Lower lobe of right lung (tissue), 2 donors: ENCODE measurements around the gene ADARB1. TPM values are rescaled to one million over a fixed set of nuclear protein-coding genes. Genes with fewer than 3 reads are reported as not detected.

Experiments used
- ATAC-seq, 2 donors: fragments of 200-7000 bp; cut with Tn5 transposase; one replicate each; pipeline ENCODE4 v1.9.1; 2020 to 2022; ENCODE audit warnings: mild to moderate bottlenecking in 2 of 2, moderate library complexity in 2 of 2
- DNase-seq: peaks from one replicate; pipeline ENCODE4 v3.0.0-alpha.2; 2020
- H3K27ac ChIP-seq: fragments of 200-600 bp; one replicate; pipeline ENCODE4 v1.8.0; 2022
- H3K27me3 ChIP-seq: fragments of 200-600 bp; one replicate; pipeline ENCODE4 v1.8.0; 2022; ENCODE audit warnings: low read depth
- H3K36me3 ChIP-seq: fragments of 200-600 bp; one replicate; pipeline ENCODE4 v1.8.0; 2022; ENCODE audit warnings: mild to moderate bottlenecking
- H3K4me1 ChIP-seq: fragments of 200-600 bp; one replicate; pipeline ENCODE4 v1.8.0; 2022
- H3K4me3 ChIP-seq: fragments of 200-600 bp; one replicate; pipeline ENCODE4 v1.8.0; 2022; ENCODE audit warnings: mild to moderate bottlenecking
- H3K9me3 ChIP-seq: fragments of 200-600 bp; one replicate; pipeline ENCODE4 v1.8.0; 2022
- CTCF ChIP-seq: fragments of 200-600 bp; IDR thresholded peaks from one replicate; pipeline ENCODE4 v1.8.0; 2022; ENCODE audit warnings: antibody characterized with exemption, mild to moderate bottlenecking
- intact Hi-C: fragments of 100-400 bp; cut with DNase I; formaldehyde crosslinking; loops from one replicate; pipeline ENCODE4 v1.11.0; 2022
- total RNA-seq: library from RNA; stranded (reverse); fragmentation: NEBNext Ultra II Directional; extraction: Animal tissue kit (Norgen Biotek cat#: 25700); gene quantifications from one replicate; pipeline ENCODE4 v1.2.1, GENCODE V29; 2021
- donor health status: DM: no; HTN: yes; CAD: no; lungs with severe emphysema.

Gene ADARB1
- total RNA-seq, 1 donor from 2014 or later = 48.2 TPM

GRCh38 chr21:45209685-45210284 lies 135.4 kb downstream of the ADARB1 start:
- no peaks in the 10 kb centered on the region for H3K27me3 ChIP-seq
- peaks cover 6% of the 10 kb centered on the region for H3K4me1 ChIP-seq
- no peak overlapping the region for H3K4me3 ChIP-seq
- intact Hi-C loops = no loop called here
- no peaks in the 10 kb centered on the region for H3K9me3 ChIP-seq
- TF ChIP-seq CTCF = no peak
- H3K36me3 ChIP-seq = peaks cover 63% of the 10 kb centered on the region
- ATAC-seq (peak; percentile 31 to 69), DNase-seq (no peak)
- no peak overlapping the region for H3K27ac ChIP-seq

GRCh38 chr21:45210461-45210983 lies 136.1 kb downstream of the ADARB1 start:
- peaks cover 56% of the 10 kb centered on the region for H3K36me3 ChIP-seq
- no peak for DNase-seq

GRCh38 chr21:45211661-45212060 lies 137.3 kb downstream of the ADARB1 start:
- Histone ChIP-seq H3K9me3 (no peaks in the 10 kb centered on the region), H3K27ac (no peak overlapping the region), H3K27me3 (no peaks in the 10 kb centered on the region), H3K36me3 (peaks cover 49% of the 10 kb centered on the region), H3K4me3 (no peak overlapping the region), H3K4me1 (peaks cover 6% of the 10 kb centered on the region)
- TF ChIP-seq CTCF = no peak
- ATAC-seq (no peak), DNase-seq (no peak)
- intact Hi-C loops = no loop called here

More at GRCh38 chr21:45210461-45210983, 136.1 kb downstream of the ADARB1 start:
- no peaks in the 10 kb centered on the region for H3K9me3 ChIP-seq
- no peaks in the 10 kb centered on the region for H3K27me3 ChIP-seq
- TF ChIP-seq CTCF = no peak
- peaks cover 6% of the 10 kb centered on the region for H3K4me1 ChIP-seq
- no peak overlapping the region for H3K27ac ChIP-seq
- ATAC-seq = no peak
- intact Hi-C loops = no loop called here
- H3K4me3 ChIP-seq = no peak overlapping the region

GRCh38 chr21:45213392-45213791 lies 139.0 kb downstream of the ADARB1 start:
- Histone ChIP-seq H3K27ac (no peak overlapping the region), H3K27me3 (no peaks in the 10 kb centered on the region), H3K9me3 (no peaks in the 10 kb centered on the region), H3K4me3 (no peak overlapping the region), H3K36me3 (peaks cover 37% of the 10 kb centered on the region), H3K4me1 (peaks cover 6% of the 10 kb centered on the region)
- no peak for TF ChIP-seq CTCF
- intact Hi-C loops = no loop called here
- DNase-seq (no peak), ATAC-seq (no peak)

- peaks cover 36% of the 10 kb centered on the region for H3K36me3 ChIP-seq
- intact Hi-C loops = no loop called here
- DNase-seq = no peak
- no peaks in the 10 kb centered on the region for H3K4me1 ChIP-seq
- no peak overlapping the region for H3K27ac ChIP-seq
- no peak for ATAC-seq
- H3K4me3 ChIP-seq = no peak overlapping the region
- no peaks in the 10 kb centered on the region for H3K27me3 ChIP-seq
- H3K9me3 ChIP-seq = no peaks in the 10 kb centered on the region
- no peak for TF ChIP-seq CTCF
Measured at GRCh38 chr21:45215213-45215612, 140.8 kb downstream of the ADARB1 start.
